ENCODE results near the gene HSPE1. TPM values are rescaled to one million over a fixed set of nuclear protein-coding genes. Genes with fewer than 3 reads are reported as not detected.
"Not testable (repeated sequence)": the region's sequence is repeated elsewhere in the genome, so short reads cannot be mapped to it uniquely, and the experiment has no call there.

Gene HSPE1
- polyA plus RNA-seq, 3 donors = 312 to 330 (median 325) TPM

DNA sequence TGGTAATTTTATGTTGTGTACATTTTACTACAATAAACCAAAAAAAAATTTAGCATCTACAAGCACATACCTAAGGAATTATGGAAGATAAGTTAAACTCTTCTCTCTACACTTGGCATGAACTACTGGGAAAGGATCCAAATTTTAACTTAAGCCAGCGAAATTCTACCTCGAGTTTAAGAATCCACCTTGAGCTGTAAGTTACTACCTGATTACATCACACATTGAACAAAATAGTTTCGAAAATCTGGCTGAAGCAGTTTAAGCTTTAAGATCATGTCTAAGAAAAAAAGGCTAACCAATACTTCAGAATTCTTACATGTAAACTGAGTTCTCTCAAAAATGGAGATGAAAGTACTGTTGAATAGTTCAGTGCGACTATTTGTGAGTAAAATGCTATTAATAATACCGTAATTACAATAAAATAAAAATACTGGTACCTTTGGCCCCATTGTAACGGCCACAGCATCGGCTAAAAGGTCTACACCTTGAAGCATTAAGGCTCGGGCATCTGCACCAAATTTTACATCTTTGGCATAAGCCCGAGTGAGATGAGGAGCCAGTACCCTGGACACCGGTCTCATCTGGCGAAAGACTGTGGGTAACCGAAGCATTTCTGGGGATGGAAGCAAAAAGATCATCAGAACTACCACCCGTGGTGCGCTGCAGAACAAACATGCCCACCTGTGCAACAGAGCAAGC, 1.8 kb upstream of the HSPE1 start:
- DNase-seq (ENCODE audit: low read depth in 3 of 3, low spot score in 2 of 3) = no peak

DNA sequence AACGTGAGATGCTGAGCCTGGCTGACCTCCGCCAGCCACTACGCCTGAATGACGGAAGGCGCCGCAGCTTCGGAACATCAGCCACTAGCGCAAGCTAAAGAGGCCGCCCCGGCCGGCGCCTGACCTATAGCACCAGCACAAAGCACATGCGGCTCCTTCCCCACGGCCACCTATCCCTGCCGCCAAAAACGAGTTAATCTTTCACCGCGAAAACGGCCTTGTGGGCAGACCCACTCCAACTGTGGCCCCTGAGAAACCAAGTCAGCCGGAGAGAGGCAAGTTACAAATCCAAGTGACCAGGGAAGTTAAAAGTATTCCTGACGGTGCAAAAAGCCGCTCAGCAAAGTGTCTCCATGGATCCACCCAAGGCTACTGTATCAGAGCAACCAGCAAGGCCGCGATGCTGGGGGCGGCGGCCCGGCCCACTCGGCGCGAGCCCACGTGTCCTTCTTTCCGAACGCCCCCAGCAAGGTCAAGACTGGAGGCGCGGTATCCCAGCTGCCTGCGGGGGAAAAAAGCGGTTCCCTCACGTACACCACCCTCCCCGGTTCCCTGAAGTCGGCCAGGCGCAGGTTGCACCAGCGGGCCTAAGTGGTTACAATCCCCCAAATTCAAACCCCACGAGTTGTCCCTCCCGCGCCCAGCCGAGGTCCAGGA, 1.1 kb upstream of the HSPE1 start:
- DNase-seq (ENCODE audit: low read depth in 3 of 3, low spot score in 2 of 3) = peak; percentile 41 to 50 (median 48)

DNA sequence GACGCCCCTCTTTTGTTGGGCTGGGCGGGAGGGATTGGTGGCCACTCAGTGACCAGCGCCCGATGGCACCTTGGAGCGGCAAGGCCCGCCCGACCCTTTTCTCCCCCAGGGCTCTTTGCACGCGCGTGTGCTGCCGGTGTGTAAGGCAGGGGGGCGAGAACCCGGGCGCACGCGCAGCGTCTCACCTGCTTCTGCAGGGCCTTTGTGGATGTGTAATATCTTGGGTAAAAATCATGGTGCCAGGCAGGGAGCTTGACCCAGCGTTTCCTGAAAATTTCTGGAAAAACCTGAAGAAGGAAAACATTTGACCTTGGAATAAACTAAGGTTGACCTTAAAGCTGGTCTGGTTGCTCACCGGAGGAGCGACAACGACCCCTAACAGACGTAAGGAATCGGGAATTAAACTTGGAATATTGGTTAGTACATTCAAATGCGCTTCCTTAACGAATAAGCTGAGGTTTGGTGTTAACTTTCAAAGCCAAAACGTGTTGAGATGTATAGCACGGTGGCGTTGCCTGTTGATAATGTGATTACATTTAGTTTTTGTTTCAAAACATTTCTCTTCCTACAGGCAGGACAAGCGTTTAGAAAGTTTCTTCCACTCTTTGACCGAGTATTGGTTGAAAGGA, 438 bp downstream of the HSPE1 start:
- peak in 1 of 3 donors; percentile 24 for DNase-seq (ENCODE audit: low read depth in 3 of 3, low spot score in 2 of 3)

DNA sequence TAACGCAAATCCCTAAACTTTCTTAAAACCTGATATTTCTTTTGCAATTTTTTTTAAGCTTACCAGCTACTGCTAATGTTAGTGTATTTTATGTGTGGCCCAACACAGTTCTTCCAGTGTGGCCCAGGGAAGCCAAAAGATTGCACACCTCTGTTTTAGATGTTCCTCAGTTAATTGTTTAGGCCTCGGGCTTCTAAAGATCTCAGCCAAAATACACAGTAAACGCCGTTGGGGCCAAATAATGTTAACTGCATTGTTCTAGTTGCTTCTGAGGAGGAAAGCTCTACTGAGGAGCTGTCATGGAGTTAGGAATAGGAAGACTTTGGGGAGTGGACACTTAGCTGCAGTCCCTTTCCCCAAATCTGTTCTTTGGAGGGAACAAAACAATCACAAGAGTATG, 2.0 kb downstream of the HSPE1 start:
- DNase-seq (ENCODE audit: low read depth in 3 of 3, low spot score in 2 of 3) = no peak

DNA sequence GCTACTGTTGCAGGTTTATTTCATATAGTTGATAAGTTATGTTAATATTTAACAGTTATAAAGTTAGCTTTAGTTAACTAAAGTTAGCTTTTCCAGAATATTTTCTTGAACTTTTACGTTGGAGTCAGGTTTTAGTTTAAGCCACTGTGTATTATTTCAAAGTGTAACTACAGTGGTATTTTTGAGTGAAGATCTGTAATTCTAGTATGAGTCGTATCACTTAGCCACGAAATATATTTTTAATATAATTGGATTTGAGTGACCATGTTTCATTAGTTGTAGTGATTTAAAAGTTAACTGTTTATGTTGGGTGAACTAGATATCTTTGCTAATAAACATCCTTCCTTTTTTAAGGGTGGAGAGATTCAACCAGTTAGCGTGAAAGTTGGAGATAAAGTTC, 2.5 kb downstream of the HSPE1 start:
- DNase-seq (ENCODE audit: low read depth in 3 of 3, low spot score in 2 of 3) = no peak

DNA sequence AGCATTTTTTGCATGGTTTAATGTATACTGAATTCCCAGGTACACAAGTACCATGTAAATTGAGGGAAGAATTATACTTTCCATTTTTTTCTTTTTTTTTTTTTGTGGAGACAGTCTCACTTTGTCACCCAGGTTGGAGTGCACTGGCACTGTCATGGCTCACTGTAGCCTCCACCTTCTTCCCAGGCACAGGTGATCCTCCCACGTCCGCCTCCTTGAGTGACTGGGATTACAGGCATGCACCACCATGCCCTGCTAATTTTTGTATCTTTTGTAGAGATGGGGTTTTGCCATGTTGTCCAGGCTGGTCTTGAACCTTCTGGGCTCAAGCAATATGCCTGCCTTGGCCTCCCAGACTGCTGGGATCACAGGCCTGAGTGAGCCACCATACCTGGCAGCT, 3.8 kb downstream of the HSPE1 start:
- no peak for DNase-seq (ENCODE audit: low read depth in 3 of 3, low spot score in 2 of 3)

DNA sequence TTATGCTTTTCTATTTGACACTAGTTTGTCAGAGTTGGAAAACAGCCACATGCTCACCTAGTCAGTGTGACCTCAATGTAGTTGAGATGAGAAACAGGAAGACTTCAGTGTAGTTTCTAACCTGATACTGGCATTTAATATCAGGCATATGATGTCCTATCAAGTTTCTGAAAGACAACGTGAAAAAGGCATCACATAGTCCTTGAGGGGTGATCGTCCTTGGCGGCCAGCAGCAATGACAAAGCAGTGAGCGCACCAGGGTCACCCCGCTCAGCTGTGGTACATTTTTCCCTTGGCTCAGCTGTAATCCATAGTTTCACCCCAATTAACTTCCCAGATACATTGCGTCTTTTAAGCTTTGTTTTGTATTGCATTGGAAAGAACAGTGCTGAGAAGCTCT, 4.3 kb downstream of the HSPE1 start:
- no peak for DNase-seq (ENCODE audit: low read depth in 3 of 3, low spot score in 2 of 3)

DNA sequence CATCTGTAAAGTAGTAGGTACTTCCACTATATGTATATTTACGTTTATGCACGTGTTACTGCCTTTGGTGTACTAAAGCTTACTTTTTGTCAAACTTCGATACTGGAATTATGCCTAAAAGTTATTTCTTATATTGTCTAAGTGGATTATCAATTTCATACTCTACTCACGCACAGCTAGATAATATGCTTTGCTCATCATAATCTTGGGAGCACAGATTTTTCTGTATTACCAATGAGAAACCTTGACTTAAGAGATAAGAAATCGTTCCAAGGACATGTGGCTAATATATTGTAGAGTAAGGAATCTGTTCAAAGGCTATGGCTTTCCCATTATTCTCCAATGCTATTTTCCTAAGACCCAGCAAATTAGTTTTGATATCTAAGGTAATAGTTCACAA, 6.5 kb downstream of the HSPE1 start:
- no peak for DNase-seq (ENCODE audit: low read depth in 3 of 3, low spot score in 2 of 3)

DNA sequence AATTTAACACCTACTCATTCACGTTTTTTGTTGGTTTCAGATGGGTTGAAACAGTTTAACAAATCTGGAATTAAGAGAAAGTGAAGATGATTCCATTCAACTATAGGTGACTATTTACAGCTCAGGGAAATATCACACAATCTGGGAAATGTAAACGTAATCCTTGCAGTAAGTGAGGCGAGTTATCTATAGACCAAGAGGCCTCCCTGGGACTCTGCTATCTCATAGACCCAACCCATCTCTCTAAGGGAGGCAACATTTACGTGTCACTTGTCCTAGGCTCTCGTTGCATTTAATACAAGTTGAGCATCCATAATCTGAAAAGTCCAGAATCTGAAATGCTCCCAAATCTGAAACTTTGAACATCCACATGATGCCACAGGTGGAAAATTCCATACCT, 13.7 kb downstream of the HSPE1 start:
- DNase-seq (ENCODE audit: low read depth in 3 of 3, low spot score in 2 of 3) = no peak

DNA sequence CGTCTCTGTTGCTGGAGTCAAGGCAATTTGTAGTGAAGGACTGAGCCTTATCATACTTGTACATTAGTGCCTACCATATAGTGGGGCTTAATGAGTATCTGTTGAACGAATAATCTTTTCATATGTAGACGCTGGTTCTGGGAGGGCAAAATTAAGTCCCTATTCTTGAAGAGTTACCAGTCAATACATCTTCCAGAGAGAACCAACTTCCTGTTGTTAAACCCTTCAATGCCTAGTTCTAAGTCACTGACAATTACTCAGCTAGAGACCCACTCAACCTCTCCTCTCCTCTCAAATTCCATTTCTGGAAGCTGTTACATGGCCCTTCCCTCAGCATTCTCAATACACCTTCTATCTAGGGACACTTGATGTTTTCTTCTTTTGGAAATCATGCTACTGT, 14.6 kb downstream of the HSPE1 start:
- no peak for DNase-seq (ENCODE audit: low read depth in 3 of 3, low spot score in 2 of 3)

DNA sequence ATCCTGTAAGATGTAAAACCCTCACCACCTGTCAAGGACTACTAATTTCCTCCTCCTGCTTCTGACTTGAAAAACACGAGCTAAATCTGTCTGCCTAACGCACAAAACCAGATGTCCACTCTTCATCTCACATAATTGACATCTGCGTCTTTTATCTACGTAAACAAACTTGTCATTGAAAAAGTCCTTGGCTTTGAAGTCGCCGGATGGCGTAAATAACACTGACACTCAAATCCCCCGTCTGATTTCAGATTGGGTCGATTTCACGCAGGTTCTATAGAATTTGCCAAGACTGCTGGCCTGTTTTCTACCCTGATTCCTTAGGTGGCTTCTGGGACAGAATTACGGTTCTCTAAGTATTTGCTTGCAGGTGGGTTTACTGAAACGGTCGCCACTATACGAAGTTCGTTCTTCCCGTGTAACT, 15.1 kb downstream of the HSPE1 start:
- DNase-seq (ENCODE audit: low read depth in 3 of 3, low spot score in 2 of 3) = peak in 1 of 3 donors; percentile 54

DNA sequence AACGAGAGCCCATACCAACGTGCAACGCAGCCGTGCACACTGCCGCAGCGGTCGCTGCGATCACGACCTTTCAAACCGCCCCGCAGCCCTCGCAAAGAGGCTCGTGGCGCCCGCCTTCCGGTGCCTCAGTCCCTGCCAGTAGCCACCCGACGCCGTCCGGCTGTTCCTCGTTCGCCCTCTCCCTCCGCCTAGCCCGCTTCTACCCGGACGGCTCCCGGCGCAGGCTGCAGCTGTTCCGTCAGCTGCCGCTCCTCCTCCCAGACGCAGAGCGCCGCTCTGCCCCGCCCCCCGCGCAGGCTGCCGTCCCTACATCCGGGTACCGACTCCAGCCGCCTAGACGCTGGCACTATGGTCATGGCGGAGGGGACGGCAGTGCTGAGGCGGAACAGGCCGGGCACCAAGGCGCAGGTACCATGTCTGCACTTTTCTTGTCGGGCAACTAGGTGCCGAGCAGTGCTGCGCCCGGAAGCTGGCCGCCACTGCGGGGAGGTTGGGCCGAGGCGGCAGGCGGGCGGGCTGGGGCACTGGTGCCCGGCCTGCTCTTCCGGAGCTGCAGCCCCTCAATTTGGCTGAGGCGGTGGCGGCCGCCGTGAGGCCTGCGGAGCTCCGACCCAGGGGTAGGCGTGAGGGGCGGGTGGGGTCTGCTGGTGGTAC, 15.7 kb downstream of the HSPE1 start, which contains the start of gene MOB4:
MOB4 (plus strand) TSS at position 328 of the 654 bp plus-strand sequence; CDS start at position 349, 21 bp downstream.
- DNase-seq (ENCODE audit: low read depth in 3 of 3, low spot score in 2 of 3) = peak; percentile 83 to 91 (median 87)

DNA sequence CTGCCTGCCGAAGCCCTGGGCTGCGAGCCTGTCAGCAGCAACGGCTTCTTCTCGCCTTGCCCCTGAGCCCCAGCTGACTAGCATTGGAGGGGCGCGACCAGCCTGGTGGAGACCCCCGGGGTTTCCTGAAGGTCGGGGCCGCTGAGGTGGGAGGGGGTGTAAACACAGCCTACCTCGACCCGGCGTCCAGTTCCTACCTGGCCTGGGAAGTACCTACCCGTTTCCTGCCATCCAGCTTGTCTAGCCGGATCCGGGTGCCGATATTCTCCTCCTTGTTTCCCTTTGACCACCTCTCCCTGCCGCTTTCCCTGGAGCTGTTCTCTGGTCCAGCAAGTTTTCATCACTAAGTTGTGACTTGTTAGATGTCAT, 16.2 kb downstream of the HSPE1 start:
- peak in 1 of 3 donors; percentile 21 for DNase-seq (ENCODE audit: low read depth in 3 of 3, low spot score in 2 of 3)

DNA sequence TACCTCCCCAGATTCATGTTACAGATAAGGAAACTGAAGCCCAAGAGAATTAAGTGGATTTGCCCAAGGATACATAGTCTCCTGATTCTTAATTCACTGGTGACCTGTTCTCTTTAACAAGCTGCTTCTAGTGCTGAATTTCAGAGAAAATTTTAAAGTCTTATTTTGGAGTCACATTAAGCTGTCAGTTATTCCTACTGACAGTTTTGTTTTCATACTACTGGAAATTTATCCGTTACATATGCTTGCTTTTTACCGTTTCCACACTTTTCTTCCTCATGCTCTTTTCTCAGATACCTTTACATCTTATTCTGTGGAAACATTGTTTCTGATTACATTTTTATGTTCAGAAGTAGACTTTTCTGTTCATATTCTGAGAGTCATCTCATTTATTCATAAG, 17.0 kb downstream of the HSPE1 start:
- no peak for DNase-seq (ENCODE audit: low read depth in 3 of 3, low spot score in 2 of 3)

DNA sequence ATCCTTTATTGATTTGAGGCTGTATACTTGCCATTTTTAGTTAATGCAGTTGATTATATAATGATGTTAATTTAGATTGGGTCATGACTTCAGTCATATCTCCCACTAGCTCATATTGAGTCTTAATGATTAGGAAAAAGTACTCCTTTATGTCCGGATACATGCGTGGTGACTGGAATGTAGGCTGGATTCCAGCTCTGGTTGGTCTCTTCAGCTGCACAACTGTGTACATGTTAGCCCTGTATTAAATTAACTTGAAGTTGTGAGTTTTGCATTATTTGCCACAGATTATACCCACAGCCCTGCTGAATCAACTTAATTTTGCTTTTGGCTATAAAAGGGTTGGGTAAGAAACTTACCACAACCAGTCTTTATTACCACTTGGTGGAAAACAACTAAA, 38.2 kb downstream of the HSPE1 start:
- DNase-seq (ENCODE audit: low read depth in 3 of 3, low spot score in 2 of 3) = no peak

DNA sequence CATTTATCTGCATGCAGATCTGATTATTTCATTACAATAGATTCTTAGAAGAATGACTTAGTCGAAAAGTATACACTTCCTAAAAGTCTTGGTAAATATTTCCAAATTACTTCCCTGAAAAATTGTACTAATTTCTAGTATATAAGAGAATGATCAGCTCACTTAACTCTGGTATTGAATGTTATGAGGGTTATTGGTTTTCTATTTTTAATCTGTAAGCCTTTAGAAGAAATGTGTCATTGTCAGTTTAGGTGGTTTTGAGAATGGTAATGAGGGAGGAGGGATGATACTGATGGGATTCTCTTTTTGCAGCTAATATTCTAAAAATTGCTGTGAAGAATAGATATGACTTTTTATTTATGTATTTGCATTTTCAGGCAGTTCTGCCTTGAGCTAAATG, 39.6 kb downstream of the HSPE1 start:
- DNase-seq (ENCODE audit: low read depth in 3 of 3, low spot score in 2 of 3) = no peak

DNA sequence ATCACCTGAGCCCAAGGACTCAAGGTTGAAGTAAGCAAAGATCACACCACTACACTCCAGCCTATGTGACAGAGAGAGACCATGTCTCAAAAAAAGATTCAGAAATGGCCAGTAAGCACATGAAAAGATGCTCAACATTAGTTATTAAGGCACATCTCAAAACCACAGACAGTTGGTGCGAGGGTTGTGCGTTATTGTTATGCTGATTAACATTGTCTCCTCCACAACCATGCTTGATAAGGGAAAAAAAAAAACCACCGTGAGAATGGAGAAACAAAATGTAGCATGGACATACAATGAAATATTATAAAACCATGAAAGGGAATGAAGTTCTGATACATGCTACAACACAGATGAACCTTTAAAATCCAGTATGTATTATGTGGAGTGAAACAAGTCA, 43.0 kb downstream of the HSPE1 start:
- DNase-seq (ENCODE audit: low read depth in 3 of 3, low spot score in 2 of 3) = no peak

DNA sequence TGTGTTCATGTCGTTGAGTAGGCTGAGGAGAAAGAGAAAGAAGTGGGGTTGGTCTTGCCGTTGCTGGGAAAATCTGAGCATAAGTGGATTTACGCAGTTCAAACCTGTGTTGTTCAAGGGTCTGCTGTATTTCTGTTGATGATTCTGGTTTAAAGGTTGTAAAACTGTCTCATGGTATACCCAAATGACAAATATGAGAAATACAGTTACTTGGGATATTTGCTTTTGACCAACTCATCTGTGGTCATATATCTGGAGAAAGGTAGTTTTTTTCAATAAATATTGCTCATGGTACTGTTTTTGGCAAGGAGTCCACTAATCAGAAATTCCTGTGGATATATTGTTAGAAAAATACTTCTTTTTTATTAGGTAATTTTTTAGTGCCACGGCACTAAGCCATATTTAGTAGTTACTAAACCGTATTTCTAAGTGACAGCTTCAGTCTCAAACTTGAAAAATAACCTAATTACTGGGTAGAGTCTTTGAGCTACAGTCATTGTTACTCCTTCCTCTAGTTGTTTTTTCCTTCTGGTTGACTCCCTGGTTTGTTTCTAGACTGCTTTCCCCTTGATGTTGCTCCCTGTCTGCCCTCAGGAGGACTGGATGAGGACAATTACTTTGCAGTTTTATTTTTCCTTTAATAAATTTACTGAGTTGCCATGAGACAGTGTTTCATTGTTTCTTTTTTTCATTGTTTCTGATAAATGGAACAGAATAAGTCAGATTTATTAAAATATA, 47.2 kb downstream of the HSPE1 start:
- no peak for DNase-seq (ENCODE audit: low read depth in 3 of 3, low spot score in 2 of 3)

DNA sequence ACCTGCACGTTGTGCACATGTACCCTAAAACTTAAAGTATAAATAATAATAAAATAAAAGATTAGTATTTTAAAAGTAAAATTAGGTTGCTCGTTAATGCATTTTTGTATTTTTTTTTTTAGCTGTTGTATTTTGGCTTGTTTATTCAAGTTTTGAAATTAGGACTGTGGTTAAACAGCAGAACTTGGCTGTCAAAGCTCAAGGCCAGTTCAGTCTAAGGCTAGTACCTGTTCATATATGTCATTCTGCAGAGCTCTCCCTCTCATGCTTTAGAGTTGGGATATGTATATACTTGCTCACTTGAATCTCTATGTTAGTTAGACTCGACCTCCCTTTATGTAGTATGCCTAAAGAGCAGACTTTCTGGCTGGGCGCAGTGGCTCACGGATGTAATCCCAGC, 48.4 kb downstream of the HSPE1 start:
- no peak for DNase-seq (ENCODE audit: low read depth in 3 of 3, low spot score in 2 of 3)

DNA sequence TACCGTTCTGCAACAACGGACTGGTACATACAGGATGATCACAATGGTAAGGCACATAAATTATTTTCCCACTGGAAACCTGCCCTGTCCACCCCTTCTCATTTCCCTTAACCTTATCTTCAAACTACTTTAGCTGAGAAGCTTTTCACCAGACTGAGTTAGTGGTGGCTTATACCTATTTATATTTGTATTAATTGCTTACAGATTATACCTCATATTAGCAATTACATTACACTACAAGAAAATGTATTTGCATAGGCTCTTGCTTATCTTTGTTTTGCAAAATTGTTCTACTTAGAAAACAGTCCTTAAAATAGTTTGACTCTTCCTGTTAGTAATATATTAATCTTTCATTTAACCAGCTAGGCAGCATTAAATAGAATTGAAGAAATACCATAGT, 51.1 kb downstream of the HSPE1 start:
- DNase-seq (ENCODE audit: low read depth in 3 of 3, low spot score in 2 of 3) = not testable (repeated sequence)
